Large intestine (tissue), 3 donors: ENCODE results near the gene NAA50. TPM values are rescaled to one million over a fixed set of nuclear protein-coding genes. Genes with fewer than 3 reads are reported as not detected.

Experiments
- DNase-seq, 2 donors: peaks; one replicate each; pipeline versions ENCODE4 v3.0.0 to v3.0.0-alpha.2; 2013
- H3K27ac ChIP-seq: one replicate; pipeline ENCODE4 v1.5.1; 2013; ENCODE audit warnings: low read length
- H3K27me3 ChIP-seq: 2 replicates; pipeline ENCODE4 v1.6.1; 2013; ENCODE audit warnings: low read length; ENCODE audit not compliant: control insufficient read depth, insufficient read depth
- H3K36me3 ChIP-seq: 2 replicates; pipeline ENCODE4 v1.6.1; 2013; ENCODE audit warnings: low read length; ENCODE audit not compliant: control insufficient read depth, insufficient read depth
- H3K4me1 ChIP-seq: one replicate; pipeline ENCODE4 v1.6.1; 2013; ENCODE audit warnings: low read length; ENCODE audit not compliant: control insufficient read depth, insufficient read depth
- H3K4me3 ChIP-seq: one replicate; pipeline ENCODE4 v1.5.1; 2013; ENCODE audit warnings: low read length
- H3K9me3 ChIP-seq: one replicate; pipeline ENCODE4 v1.6.1; 2013; ENCODE audit warnings: mild to moderate bottlenecking, low read depth, low read length, moderate library complexity; ENCODE audit not compliant: control insufficient read depth
- WGBS: methylation state at CpG from one replicate; pipeline ENCODE4 v1.1.5; 2013; ENCODE audit warnings: low lambda C conversion rate; ENCODE audit not compliant: insufficient coverage; 5-methylcytosine and 5-hydroxymethylcytosine counted together
- polyA plus RNA-seq: library from polyadenylated mRNA; unstranded; fragments of 120-200 nt; gene quantifications from one replicate; pipeline ENCODE4 v1.2.1, GENCODE V29; 2013

Gene NAA50
- polyA plus RNA-seq, 1 donor: 85.5 TPM

GRCh38 chr3:113668015-113668414 lies 78.0 kb downstream of the NAA50 start:
- no peak for DNase-seq
- Histone ChIP-seq H3K4me1 (peaks cover 20% of the 10 kb centered on the region), H3K27me3 (no peaks in the 10 kb centered on the region), H3K27ac (no peak overlapping the region), H3K9me3 (no peaks in the 10 kb centered on the region), H3K4me3 (no peak overlapping the region), H3K36me3 (peaks cover 16% of the 10 kb centered on the region)
- no CpG with 5 or more reads among the region's 4 CpGs for WGBS

Other genes starting within 250 kb of the NAA50 start
- gene SPICE1, start 231.1 kb downstream of the NAA50 start, polyA plus RNA-seq: 12.8 TPM
- 4.5 TPM for gene SIDT1, start 213.7 kb downstream of the NAA50 start, polyA plus RNA-seq
- gene USF3, start 49.6 kb downstream of the NAA50 start, polyA plus RNA-seq: 14.5 TPM
- gene ATP6V1A, start 786 bp upstream of the NAA50 start, polyA plus RNA-seq: 46.3 TPM
- 14.4 TPM for gene GRAMD1C, start 92.5 kb upstream of the NAA50 start, polyA plus RNA-seq
- gene ZDHHC23, start 201.8 kb upstream of the NAA50 start, polyA plus RNA-seq: 9.9 TPM